Stomach smooth muscle (tissue), 2 donors: Measurements from ENCODE around the gene PLAAT4.
A peak's percentile ranks its signal among the peaks of the same experiment; 100 is the strongest.
"Not testable (repeated sequence)": the region's sequence is repeated elsewhere in the genome, so short reads cannot be mapped to it uniquely, and the experiment has no call there.

ENCODE experiments used
- H3K27ac ChIP-seq: one replicate; pipeline ENCODE4 v1.7.0; 2013; ENCODE audit warnings: mild to moderate bottlenecking, low read length, inconsistent platforms
- H3K27me3 ChIP-seq, 2 donors: one replicate each; pipeline ENCODE4 v1.7.0; 2013; ENCODE audit warnings: low read length in 2 of 2; ENCODE audit not compliant: insufficient read depth in 2 of 2, control insufficient read depth in 1 of 2
- H3K36me3 ChIP-seq, 2 donors: one replicate each; pipeline ENCODE4 v1.7.0; 2013; ENCODE audit warnings: low read length in 2 of 2; ENCODE audit not compliant: control insufficient read depth in 2 of 2, insufficient read depth in 2 of 2
- H3K4me1 ChIP-seq: one replicate; pipeline ENCODE4 v1.7.0; 2013; ENCODE audit warnings: low read length; ENCODE audit not compliant: control insufficient read depth, insufficient read depth
- H3K4me3 ChIP-seq, 2 donors: one replicate each; pipeline ENCODE4 v1.7.0; 2013; ENCODE audit warnings: low read length in 2 of 2
- H3K9ac ChIP-seq, 2 donors: one replicate each; pipeline ENCODE4 v1.7.0; 2013; ENCODE audit warnings: low read length in 2 of 2, mild to moderate bottlenecking in 1 of 2
- H3K9me3 ChIP-seq, 2 donors: one replicate each; pipeline ENCODE4 v1.7.0; 2013; ENCODE audit warnings: low read length in 2 of 2; ENCODE audit not compliant: control insufficient read depth in 2 of 2
- donor health status: healthy.
- donor health status: Pancreatic carcinoma.

Gene PLAAT4

DNA sequence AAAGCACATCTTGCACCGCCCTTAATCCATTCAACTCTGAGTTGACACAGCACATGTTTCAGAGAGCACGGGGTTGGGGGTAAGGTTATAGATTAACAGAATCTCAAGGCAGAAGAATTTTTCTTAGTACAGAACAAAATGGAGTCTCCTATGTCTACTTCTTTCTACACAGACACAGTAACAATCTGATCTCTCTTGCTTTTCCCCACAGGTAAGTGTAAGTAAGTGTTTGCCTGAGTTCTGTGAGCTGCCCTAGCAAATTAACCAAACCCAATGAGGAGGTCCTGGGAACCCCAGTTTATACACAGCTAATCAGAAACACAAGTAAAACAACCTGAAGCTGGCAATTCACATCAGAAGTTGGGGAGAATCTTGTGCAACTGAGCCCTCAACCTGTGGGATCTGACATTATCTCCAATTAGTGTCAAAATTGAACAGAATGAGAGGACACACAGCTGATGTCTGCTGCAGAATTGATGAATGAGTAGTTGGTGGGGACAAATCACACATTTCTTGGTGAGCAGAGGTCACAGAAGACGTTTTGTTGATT lies 7.8 kb upstream of the PLAAT4 start:
- not testable (repeated sequence) for H3K9ac ChIP-seq, H3K4me3 ChIP-seq, H3K9me3 ChIP-seq, H3K27ac ChIP-seq, H3K4me1 ChIP-seq, H3K36me3 ChIP-seq, H3K27me3 ChIP-seq

- not testable (repeated sequence) for H3K9ac ChIP-seq, H3K4me3 ChIP-seq, H3K27ac ChIP-seq, H3K4me1 ChIP-seq, H3K9me3 ChIP-seq, H3K36me3 ChIP-seq, H3K27me3 ChIP-seq
Observed at GRCh38 chr11:63529373-63529772, 7.2 kb upstream of the PLAAT4 start.

DNA sequence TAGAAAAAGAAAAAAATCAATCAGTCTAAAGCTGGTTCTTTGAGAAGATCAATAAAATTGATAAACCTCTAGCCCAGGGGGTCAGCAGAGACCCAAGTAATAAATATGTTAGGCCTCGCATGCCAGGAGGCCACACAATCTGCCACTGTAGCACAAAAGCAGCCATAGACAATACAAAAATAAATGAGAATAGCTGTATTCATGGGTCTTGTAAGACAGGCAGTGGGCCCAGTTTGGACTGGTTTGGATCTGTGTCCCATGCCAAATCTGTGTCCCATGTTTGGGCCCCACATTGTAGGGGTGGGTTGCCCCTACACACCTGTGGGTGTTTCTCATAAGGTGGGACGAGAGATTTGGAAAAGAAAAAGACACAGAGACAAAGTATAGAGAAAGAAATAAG lies 6.6 kb upstream of the PLAAT4 start:
- Histone ChIP-seq H3K27ac (no peak overlapping the region), H3K4me3 (no peak overlapping the region)

DNA sequence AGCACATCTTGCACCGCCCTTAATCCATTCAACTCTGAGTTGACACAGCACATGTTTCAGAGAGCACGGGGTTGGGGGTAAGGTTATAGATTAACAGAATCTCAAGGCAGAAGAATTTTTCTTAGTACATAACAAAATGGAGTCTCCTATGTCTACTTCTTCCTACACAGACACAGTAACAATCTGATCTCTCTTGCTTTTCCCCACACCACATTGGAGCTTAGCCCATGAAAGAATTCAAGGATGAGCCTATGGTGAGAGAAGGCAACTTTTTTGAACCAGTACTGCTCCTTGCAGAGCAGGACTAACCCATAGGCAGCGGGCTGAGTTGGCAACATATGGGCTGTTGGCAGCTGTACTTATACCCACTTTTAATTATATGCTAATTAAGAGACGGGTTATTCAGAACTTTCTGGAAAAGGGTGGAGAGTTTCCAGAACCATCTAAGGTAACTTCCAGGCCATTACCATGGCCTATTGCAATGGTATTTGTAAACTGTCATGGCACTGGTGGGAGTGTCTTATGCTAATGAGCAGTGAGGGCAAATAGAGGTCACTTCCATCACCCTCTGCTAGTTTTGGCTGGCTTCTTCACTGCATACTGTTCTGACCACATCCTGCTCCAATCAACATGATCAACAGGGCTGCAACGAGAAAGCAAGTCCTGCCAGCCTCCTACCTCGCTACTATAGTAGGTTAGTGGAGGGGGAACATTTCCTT lies 5.4 kb upstream of the PLAAT4 start:
- not testable (repeated sequence) for H3K27ac ChIP-seq, H3K4me3 ChIP-seq, H3K4me1 ChIP-seq, H3K36me3 ChIP-seq, H3K27me3 ChIP-seq, H3K9ac ChIP-seq, H3K9me3 ChIP-seq

More for the DNA sequence above, 6.6 kb upstream of the PLAAT4 start:
- Histone ChIP-seq H3K9ac (no peak overlapping the region), H3K9me3 (no peaks in the 10 kb centered on the region), H3K27me3 (no peaks in the 10 kb centered on the region), H3K4me1 (peaks cover 3% of the 10 kb centered on the region), H3K36me3 (no peaks in the 10 kb centered on the region)

DNA sequence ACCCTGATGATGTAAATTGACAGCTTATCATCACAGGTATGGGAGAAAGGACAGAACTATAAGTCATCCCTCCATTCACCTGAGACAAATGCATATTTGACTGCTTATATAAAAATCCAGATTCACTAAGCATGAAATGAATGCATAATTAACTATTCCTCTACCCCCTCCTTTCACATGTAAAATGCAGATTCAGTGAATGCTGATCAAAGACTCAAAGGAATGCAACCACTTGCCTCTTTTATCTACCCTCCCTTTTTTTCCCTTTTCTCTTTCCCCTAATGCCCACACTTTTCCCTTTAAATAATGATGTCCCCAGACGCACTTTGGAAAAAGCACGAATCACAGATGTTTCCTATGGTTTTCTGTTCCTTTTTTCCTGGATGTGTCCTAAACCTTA lies 4.5 kb upstream of the PLAAT4 start:
- Histone ChIP-seq H3K4me1 (peaks cover 18% of the 10 kb centered on the region), H3K27ac (no peak overlapping the region), H3K9me3 (no peaks in the 10 kb centered on the region), H3K36me3 (no peaks in the 10 kb centered on the region), H3K4me3 (no peak overlapping the region), H3K27me3 (no peaks in the 10 kb centered on the region), H3K9ac (no peak overlapping the region)

DNA sequence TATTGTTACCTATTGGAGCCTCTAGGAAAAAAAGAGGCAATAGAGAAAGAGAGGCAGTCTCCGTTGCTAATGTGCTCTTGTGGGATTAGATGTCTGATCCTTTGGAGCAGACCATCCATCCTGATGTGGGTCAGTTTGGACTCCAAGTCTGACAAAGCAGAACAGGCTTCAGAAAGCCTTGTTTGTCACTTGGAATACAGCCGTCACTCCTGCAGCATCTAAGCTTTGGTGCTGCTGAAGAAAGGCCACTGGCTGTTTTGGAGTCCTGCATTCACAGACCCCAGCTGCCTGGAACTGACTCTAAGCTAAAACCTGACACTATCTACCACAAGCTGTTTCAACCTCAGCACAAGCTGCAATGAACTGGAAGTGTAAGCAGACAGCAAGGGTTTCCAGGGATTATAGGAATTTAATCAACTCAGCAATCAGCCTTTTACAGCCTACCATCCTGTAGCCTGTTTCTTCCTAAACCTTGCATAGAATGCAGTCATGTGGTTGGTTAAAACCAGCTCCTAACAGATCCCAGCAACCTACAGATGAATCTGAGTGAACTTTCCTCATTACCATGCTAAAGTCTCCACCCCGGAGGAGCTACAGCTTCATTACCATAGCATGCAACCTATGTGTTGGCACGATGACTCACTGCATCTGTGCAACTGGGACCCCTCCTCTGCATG lies 3.7 kb upstream of the PLAAT4 start:
- Histone ChIP-seq H3K4me1 (peaks cover 25% of the 10 kb centered on the region), H3K9ac (no peak overlapping the region)

GRCh38 chr11:63534076-63534475 lies 2.5 kb upstream of the PLAAT4 start:
- Histone ChIP-seq H3K4me1 (peaks cover 35% of the 10 kb centered on the region), H3K27me3 (no peaks in the 10 kb centered on the region), H3K9ac (no peak overlapping the region), H3K36me3 (no peaks in the 10 kb centered on the region), H3K4me3 (no peak overlapping the region), H3K27ac (no peak overlapping the region), H3K9me3 (no peaks in the 10 kb centered on the region)

More for the DNA sequence above, 3.7 kb upstream of the PLAAT4 start:
- no peak overlapping the region for H3K27ac ChIP-seq
- no peaks in the 10 kb centered on the region for H3K9me3 ChIP-seq
- no peaks in the 10 kb centered on the region for H3K27me3 ChIP-seq
- H3K36me3 ChIP-seq: no peaks in the 10 kb centered on the region
- no peak overlapping the region for H3K4me3 ChIP-seq

DNA sequence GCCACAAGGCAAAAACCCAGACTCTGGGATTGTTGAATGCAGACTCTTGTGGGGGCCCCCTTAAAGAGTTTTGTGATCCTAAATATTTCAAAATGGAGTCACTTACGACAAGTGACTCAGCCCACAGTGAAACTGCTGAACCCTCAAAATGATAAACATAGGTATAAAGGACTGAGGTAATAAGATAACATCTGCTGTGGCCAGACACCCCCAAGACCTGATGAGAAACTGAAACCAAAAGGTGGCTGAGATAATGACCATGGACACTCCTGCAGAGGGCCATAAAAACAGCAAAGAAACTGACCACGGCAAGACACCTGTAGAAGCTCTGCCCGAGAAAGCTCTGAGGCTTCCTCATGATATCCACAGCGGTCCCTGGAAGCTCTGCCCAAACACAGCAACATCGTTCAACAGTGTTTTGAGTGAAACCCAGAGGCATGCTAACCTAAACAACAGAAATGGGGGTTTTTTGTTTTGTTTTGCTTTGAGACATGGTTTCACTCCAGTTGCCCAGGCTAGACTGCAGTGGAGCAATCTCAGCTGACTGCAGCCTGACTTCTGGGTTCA lies 1.6 kb upstream of the PLAAT4 start:
- no peaks in the 10 kb centered on the region for H3K9me3 ChIP-seq
- no peaks in the 10 kb centered on the region for H3K36me3 ChIP-seq
- H3K4me3 ChIP-seq: no peak overlapping the region
- H3K27me3 ChIP-seq: no peaks in the 10 kb centered on the region
- H3K27ac ChIP-seq: no peak overlapping the region
- no peak overlapping the region for H3K9ac ChIP-seq
- H3K4me1 ChIP-seq: peaks cover 35% of the 10 kb centered on the region

GRCh38 chr11:63535734-63536133 lies 874 bp upstream of the PLAAT4 start:
- H3K4me3 ChIP-seq: peak overlapping the region in 1 of 2 donors; percentile 81
- peak overlapping the region; percentile 97 for H3K27ac ChIP-seq
- H3K4me1 ChIP-seq: peaks cover 35% of the 10 kb centered on the region

DNA sequence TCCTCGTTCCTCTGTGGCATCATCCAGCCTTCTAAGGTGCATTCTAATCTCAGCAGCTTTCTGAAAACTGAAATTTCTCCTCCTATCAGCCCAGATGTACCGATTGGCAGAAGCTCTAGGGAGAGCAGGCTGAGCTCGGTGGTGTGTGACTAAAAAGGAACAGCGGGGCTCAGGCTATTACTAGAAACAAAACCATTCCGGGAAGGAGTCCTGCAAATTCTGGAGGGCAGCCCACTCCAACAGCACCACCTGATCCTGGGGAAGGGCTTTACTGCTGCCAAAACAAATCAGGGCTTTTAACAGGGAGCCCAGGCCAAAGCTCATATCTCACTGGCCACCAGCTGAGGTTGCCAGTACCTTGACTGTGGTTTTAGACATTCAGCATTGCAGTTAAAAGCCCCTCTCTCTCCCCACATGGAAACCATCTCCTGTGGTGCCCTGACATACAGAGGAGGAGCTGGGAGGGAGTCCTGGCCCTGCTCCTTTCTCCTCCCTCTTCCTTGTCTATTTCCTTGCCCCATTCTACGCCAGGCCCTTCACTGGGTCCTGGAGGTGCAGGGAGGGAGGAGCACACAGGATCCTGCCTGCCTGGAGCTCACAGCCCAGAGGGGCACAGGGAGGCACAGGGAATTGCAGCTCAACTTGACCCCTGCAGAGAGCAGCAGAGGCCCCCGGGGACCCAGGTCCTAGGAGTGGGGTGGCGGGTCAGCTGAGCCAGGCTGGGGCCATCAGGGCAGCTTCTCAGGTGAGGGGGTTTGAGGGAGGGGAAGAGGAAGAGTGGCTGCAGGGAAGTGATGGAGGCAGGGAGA lies 889 bp downstream of the PLAAT4 start:
- Histone ChIP-seq H3K27ac (peak overlapping the region; percentile 97), H3K27me3 (no peaks in the 10 kb centered on the region), H3K36me3 (no peaks in the 10 kb centered on the region), H3K4me1 (peaks cover 35% of the 10 kb centered on the region), H3K4me3 (peak overlapping the region; percentile 79 to 81), H3K9ac (peak overlapping the region; percentile 73 to 89), H3K9me3 (no peaks in the 10 kb centered on the region)

More at GRCh38 chr11:63535734-63536133, 874 bp upstream of the PLAAT4 start:
- Histone ChIP-seq H3K27me3 (no peaks in the 10 kb centered on the region), H3K9ac (no peak overlapping the region), H3K9me3 (no peaks in the 10 kb centered on the region), H3K36me3 (no peaks in the 10 kb centered on the region)
